ENCODE results near the gene KCNH5.

KCNH5 gene

GRCh38 chr14:63045234-63045611 is at the start of gene KCNH5:
TSS of gene KCNH5 (minus strand) at chr14:63045458. CDS start at chr14:63045186, 272 bp downstream.
- DNase-seq (ENCODE audit: low read depth) = no peak

GRCh38 chr14:63091394-63091996 is 46.2 kb upstream of the KCNH5 start:
- no peak for DNase-seq (ENCODE audit: low read depth)

- no peak for DNase-seq (ENCODE audit: low read depth)
These were observed 43.6 kb upstream of the KCNH5 start for GRCh38 chr14:63088865-63089264.

GRCh38 chr14:63078569-63078968 is 33.3 kb upstream of the KCNH5 start:
- DNase-seq (ENCODE audit: low read depth) = no peak

- DNase-seq (ENCODE audit: low read depth) = no peak
These were observed 31.2 kb upstream of the KCNH5 start for GRCh38 chr14:63076488-63076887.

- no peak for DNase-seq (ENCODE audit: low read depth)
These were observed 10.4 kb upstream of the KCNH5 start for GRCh38 chr14:63055631-63056030.

- no peak for DNase-seq (ENCODE audit: low read depth)
These were observed 6.7 kb upstream of the KCNH5 start for GRCh38 chr14:63051992-63052391.

- no peak for DNase-seq (ENCODE audit: low read depth)
These were observed 6.0 kb upstream of the KCNH5 start for GRCh38 chr14:63051301-63051700.

GRCh38 chr14:63050694-63051093 is 5.4 kb upstream of the KCNH5 start:
- DNase-seq (ENCODE audit: low read depth) = no peak

- no peak for DNase-seq (ENCODE audit: low read depth)
These were observed 1.3 kb upstream of the KCNH5 start for GRCh38 chr14:63046339-63047268.

GRCh38 chr14:63045612-63046320 is 508 bp upstream of the KCNH5 start:
- no peak for DNase-seq (ENCODE audit: low read depth)

GRCh38 chr14:63039866-63040265 is 5.4 kb downstream of the KCNH5 start:
- DNase-seq (ENCODE audit: low read depth) = no peak

- no peak for DNase-seq (ENCODE audit: low read depth)
These were observed 12.6 kb downstream of the KCNH5 start for GRCh38 chr14:63032641-63033040.

- DNase-seq (ENCODE audit: low read depth) = no peak
These were observed 13.2 kb downstream of the KCNH5 start for GRCh38 chr14:63032076-63032475.

GRCh38 chr14:63030113-63030512 is 15.1 kb downstream of the KCNH5 start:
- no peak for DNase-seq (ENCODE audit: low read depth)

GRCh38 chr14:63027719-63028118 is 17.5 kb downstream of the KCNH5 start:
- no peak for DNase-seq (ENCODE audit: low read depth)

- no peak for DNase-seq (ENCODE audit: low read depth)
These were observed 18.8 kb downstream of the KCNH5 start for GRCh38 chr14:63026491-63026890.

GRCh38 chr14:63014621-63015020 is 30.6 kb downstream of the KCNH5 start:
- DNase-seq (ENCODE audit: low read depth) = no peak

GRCh38 chr14:63012171-63012570 is 33.1 kb downstream of the KCNH5 start:
- DNase-seq (ENCODE audit: low read depth) = no peak

GRCh38 chr14:63011623-63012022 is 33.6 kb downstream of the KCNH5 start:
- DNase-seq (ENCODE audit: low read depth) = no peak

GRCh38 chr14:63009495-63009894 is 35.8 kb downstream of the KCNH5 start:
- DNase-seq (ENCODE audit: low read depth) = no peak

- no peak for DNase-seq (ENCODE audit: low read depth)
These were observed 38.7 kb downstream of the KCNH5 start for GRCh38 chr14:63006531-63006930.

- DNase-seq (ENCODE audit: low read depth) = no peak
These were observed 51.2 kb downstream of the KCNH5 start for GRCh38 chr14:62994096-62994495.
